IMR-90 (cell line): ENCODE results near the gene GPC5. TPM values are rescaled to one million over a fixed set of nuclear protein-coding genes. Genes with fewer than 3 reads are reported as not detected.

Source experiments
- ATAC-seq: fragments of 200-7000 bp; cut with Tn5 transposase; 2 replicates; pipeline ENCODE4 v1.9.1; 2020; ENCODE audit warnings: low read depth, mild to moderate bottlenecking, moderate library complexity
- BruUV-seq: library from RNA; stranded (reverse); fragments of 400-500 nt; replicated peaks from 2 replicates; lab custom pipeline; 2021; lab: Mats Ljungman, UMichigan
- CTCF ChIA-PET: fragments of 300-600 bp; formaldehyde crosslinking; extraction: SDS; loops from one replicate; lab custom pipeline; 2021; ENCODE audit warnings: antibody characterized with exemption; lab: Yijun Ruan, JAX
- POLR2A ChIA-PET: fragments of 300-600 bp; sonication (Branson Sonifier 250); formaldehyde crosslinking; loops from one replicate; lab custom pipeline; 2022; ENCODE audit warnings: antibody characterized with exemption; ENCODE audit not compliant: unreplicated experiment; lab: Charles Lee
- DNase-seq: peaks from one replicate; pipeline ENCODE4 v3.0.0; 2013
- H2AFZ ChIP-seq: replicated peaks from 2 replicates; pipeline ENCODE3; 2013; ENCODE audit warnings: low read length, mild to moderate bottlenecking; ENCODE audit not compliant: poor library complexity
- H2AK5ac ChIP-seq: 2 replicates; pipeline ENCODE4 v1.6.1; 2013; ENCODE audit warnings: low read depth, low read length, inconsistent platforms
- H2AK9ac ChIP-seq: replicated peaks from 2 replicates; pipeline ENCODE3; 2013; ENCODE audit warnings: mild to moderate bottlenecking, low read depth, low read length, moderate library complexity; ENCODE audit not compliant: poor library complexity
- H2BK120ac ChIP-seq: 2 replicates; pipeline ENCODE4 v1.6.1; 2013; ENCODE audit warnings: low read depth, low read length, inconsistent platforms
- H2BK15ac ChIP-seq: 3 replicates; pipeline ENCODE4 v1.6.1; 2013; ENCODE audit warnings: low read depth, low read length, inconsistent platforms
- H2BK20ac ChIP-seq: 2 replicates; pipeline ENCODE4 v1.6.1; 2013; ENCODE audit warnings: low read depth, mild to moderate bottlenecking, inconsistent platforms, low read length, moderate library complexity
- H2BK5ac ChIP-seq: 2 replicates; pipeline ENCODE4 v1.6.1; 2013; ENCODE audit warnings: mild to moderate bottlenecking, low read depth, low read length, inconsistent platforms; ENCODE audit not compliant: poor library complexity, severe bottlenecking
- H3K14ac ChIP-seq: replicated peaks from 2 replicates; pipeline ENCODE4 v1.6.1; 2013; ENCODE audit warnings: low read depth, low read length, inconsistent platforms
- H3K18ac ChIP-seq: 2 replicates; pipeline ENCODE4 v1.6.1; 2013; ENCODE audit warnings: low read depth, low read length, control low read depth
- H3K23ac ChIP-seq: 2 replicates; pipeline ENCODE4 v1.6.1; 2013; ENCODE audit warnings: low read depth, low read length, inconsistent platforms
- H3K27ac ChIP-seq: 2 replicates; pipeline ENCODE4 v1.5.1; 2013; ENCODE audit warnings: mild to moderate bottlenecking, control low read depth, low read length; ENCODE audit not compliant: insufficient read depth
- H3K27me3 ChIP-seq: 2 replicates; pipeline ENCODE4 v1.6.1; 2013; ENCODE audit warnings: low read length; ENCODE audit not compliant: control insufficient read depth, insufficient read depth
- H3K36me3 ChIP-seq: 2 replicates; pipeline ENCODE4 v1.6.1; 2013; ENCODE audit warnings: low read length, mixed read lengths; ENCODE audit not compliant: control insufficient read depth, insufficient read depth
- H3K4ac ChIP-seq: 2 replicates; pipeline ENCODE4 v1.6.1; 2013; ENCODE audit warnings: low read depth, low read length, inconsistent platforms
- H3K4me1 ChIP-seq: 2 replicates; pipeline ENCODE4 v1.6.1; 2013; ENCODE audit warnings: low read length, mixed read lengths; ENCODE audit not compliant: control insufficient read depth, insufficient read depth
- H3K4me2 ChIP-seq: 2 replicates; pipeline ENCODE4 v1.6.1; 2013; ENCODE audit warnings: low read depth, mild to moderate bottlenecking, control low read depth, low read length, moderate library complexity
- H3K4me3 ChIP-seq: 2 replicates; pipeline ENCODE4 v1.5.1; 2013; ENCODE audit warnings: low read depth, mild to moderate bottlenecking, control low read depth, low read length, moderate library complexity; ENCODE audit not compliant: insufficient read depth
- H3K56ac ChIP-seq: 2 replicates; pipeline ENCODE4 v1.6.1; 2013; ENCODE audit warnings: low read length, inconsistent platforms; ENCODE audit not compliant: insufficient read depth; ENCODE audit errors: extremely low read depth
- H3K79me1 ChIP-seq, 2 experiments: 2 replicates each; pipeline ENCODE4 v1.6.1; 2013; ENCODE audit warnings: low read length in 2 of 2, inconsistent platforms in 1 of 2, low read depth in 1 of 2
- H3K9ac ChIP-seq: 2 replicates; pipeline ENCODE4 v1.6.1; 2013; ENCODE audit warnings: low read depth, low read length, control low read depth
- H3K9me1 ChIP-seq: 2 replicates; pipeline ENCODE4 v1.6.1; 2013; ENCODE audit warnings: low read length, inconsistent platforms; ENCODE audit not compliant: insufficient read depth
- H3K9me3 ChIP-seq: 2 replicates; pipeline ENCODE4 v1.6.1; 2013; ENCODE audit warnings: low read length; ENCODE audit not compliant: control insufficient read depth, insufficient read depth
- H4K20me1 ChIP-seq: 2 replicates; pipeline ENCODE4 v1.6.1; 2013; ENCODE audit warnings: low read length, inconsistent platforms; ENCODE audit not compliant: insufficient read depth
- H4K5ac ChIP-seq: 2 replicates; pipeline ENCODE4 v1.6.1; 2013; ENCODE audit warnings: mild to moderate bottlenecking, low read depth, low read length, control low read depth
- H4K8ac ChIP-seq, 2 experiments: 2 replicates each; pipeline ENCODE4 v1.6.1; 2013; ENCODE audit warnings: low read depth in 2 of 2, low read length in 2 of 2, control low read depth in 1 of 2, inconsistent platforms in 1 of 2
- H4K91ac ChIP-seq: 2 replicates; pipeline ENCODE4 v1.6.1; 2013; ENCODE audit warnings: low read depth, low read length, inconsistent platforms; ENCODE audit not compliant: insufficient read depth
- BHLHE40 ChIP-seq: fragments of 150-350 bp; IDR thresholded peaks from 2 replicates; pipeline ENCODE4 v1.6.1; 2016; ENCODE audit warnings: mild to moderate bottlenecking, low read depth, low read length
- FOS ChIP-seq: fragments of 150-350 bp; IDR thresholded peaks from 2 replicates; pipeline ENCODE4 v1.6.1; 2016; ENCODE audit warnings: low read depth, low read length
- MAZ ChIP-seq: IDR thresholded peaks from 2 replicates; pipeline ENCODE4 v1.6.1; 2012; ENCODE audit warnings: low read depth, mild to moderate bottlenecking, low read length, improper control_type of control experiment, moderate library complexity, borderline replicate concordance
- NFE2L2 ChIP-seq: fragments of 150-350 bp; IDR thresholded peaks from 2 replicates; pipeline ENCODE4 v1.6.1; 2016; ENCODE audit warnings: low read depth, mild to moderate bottlenecking, low read length
- RFX5 ChIP-seq: IDR thresholded peaks from 2 replicates; pipeline ENCODE4 v1.8.0; 2012; ENCODE audit warnings: low read depth, mild to moderate bottlenecking, low read length, moderate library complexity
- WGBS, 2 experiments: methylation state at CpG; one replicate each; pipeline versions ENCODE4 v1.1.5 to v1.1.7; 2013; ENCODE audit warnings: missing lambda C conversion rate in 2 of 2; ENCODE audit not compliant: insufficient read length in 1 of 2; ENCODE audit errors: extremely low coverage in 2 of 2; 5-methylcytosine and 5-hydroxymethylcytosine counted together
- dilution Hi-C: fragments of 300-500 bp; cut with HindIII; formaldehyde crosslinking; loops from one replicate; pipeline ENCODE4 v1.14.3; 2018; ENCODE audit warnings: low sequenced_read_pairs; ENCODE audit not compliant: unreplicated experiment
- in situ Hi-C: fragments of 300-500 bp; cut with MboI; formaldehyde crosslinking; loops from 3 replicates; pipeline ENCODE4 v1.14.3; 2019; ENCODE audit warnings: low sequenced_read_pairs, inconsistent platforms, mixed read lengths
- intact Hi-C: fragments of 100-400 bp; cut with micrococcal nuclease; formaldehyde crosslinking; loops from 2 replicates; pipeline ENCODE4 v1.10.0; 2022
- polyA plus RNA-seq, 3 experiments: library from polyadenylated mRNA; depleted of rRNA; stranded (reverse); fragments of >200 nt; gene quantifications; 2 replicates each; pipeline ENCODE4 v1.2.3, GENCODE V29; 2012; ENCODE audit warnings: low replicate concordance in 1 of 3
- total RNA-seq: library from RNA; depleted of rRNA; stranded (reverse); fragments of >200 nt; gene quantifications from 2 replicates; pipeline ENCODE4 v1.2.3, GENCODE V29; 2012

Gene GPC5
- total and polyA plus RNA-seq, 2 of the 4 experiments (the other 2 are of a cell fraction) = 0.94 to 1.8 TPM

- Histone ChIP-seq H3K18ac (no peak overlapping the region), H3K4me3 (no peak overlapping the region), H2AFZ (no peak overlapping the region), H3K9me3 (no peaks in the 10 kb centered on the region), H3K27me3 (no peaks in the 10 kb centered on the region), H3K79me1 (no peaks in the 10 kb centered on the region), H2AK5ac (no peak overlapping the region), H3K9ac (no peak overlapping the region), H3K36me3 (no peaks in the 10 kb centered on the region), H3K56ac (no peak overlapping the region), H3K23ac (no peak overlapping the region), H2BK15ac (no peak overlapping the region), H2BK120ac (no peak overlapping the region), H3K27ac (no peak overlapping the region), H3K4me2 (no peak overlapping the region), H3K4ac (no peak overlapping the region), H3K4me1 (no peaks in the 10 kb centered on the region), H2BK5ac (no peak overlapping the region), H2BK20ac (no peak overlapping the region), H4K8ac (no peak overlapping the region), H4K5ac (no peak overlapping the region), H2AK9ac (no peak overlapping the region), H4K20me1 (no peaks in the 10 kb centered on the region), H3K9me1 (no peaks in the 10 kb centered on the region), H3K14ac (no peak overlapping the region), H4K91ac (no peak overlapping the region)
- no TSS peak for BruUV-seq
- ATAC-seq = no peak
- POLR2A ChIA-PET = no interaction called here
- intact Hi-C loops = no loop called here
- CTCF ChIA-PET = no interaction called here
- WGBS, 2 experiments = no CpG with 5 or more reads among the region's 2 CpGs
- in situ Hi-C loops = no loop called here
- TF ChIP-seq BHLHE40 (no peak), RFX5 (no peak), NFE2L2 (no peak), FOS (no peak), MAZ (no peak)
- no peak for DNase-seq
- dilution Hi-C loops = no loop called here
Measured at GRCh38 chr13:91649456-91649855, 251.0 kb downstream of the GPC5 start.
